ENCODE results near the gene KRT31. TPM values are rescaled to one million over a fixed set of nuclear protein-coding genes. Genes with fewer than 3 reads are reported as not detected.

The KRT31 gene
- total RNA-seq (2022) (not detected in 2 replicates), Bru-seq, nascent RNA (not detected), BruChase-seq, experiment 1, labeled RNA remaining after a 6-hour chase (not detected), BruChase-seq, experiment 2, labeled RNA remaining after a 2-hour chase (not detected)
- long read RNA-seq: 0 reads

GRCh38 chr17:41396996-41397660 is at the start of gene KRT31:
Gene KRT31 (minus strand): TSS chr17:41397608. CDS start chr17:41397539, 69 bp downstream.
- intact Hi-C loops (cut with micrococcal nuclease): no loop called here
- no TSS peak for BruUV-seq (replicated peaks)
- Mint-ChIP-seq H3K4me3 (ENCODE audit: unreplicated experiment) (no peak within 1 kb of the TSS), H3K4me1 (ENCODE audit: insufficient read depth, unreplicated experiment) (no peaks in the 10 kb centered on the region), H3K36me3 (ENCODE audit: insufficient read depth, unreplicated experiment) (peaks cover 5% of the 10 kb centered on the region), H3K9me3 (ENCODE audit: unreplicated experiment) (no peaks in the 10 kb centered on the region), H3K27ac (ENCODE audit: low read depth, unreplicated experiment) (no peak within 1 kb of the TSS), H3K27me3 (ENCODE audit: insufficient read depth, unreplicated experiment) (peaks cover 34% of the 10 kb centered on the region)
- ChIA-PET POLR2A (no interaction called here), CTCF (no interaction called here)
- TF ChIP-seq, protein P1, sequence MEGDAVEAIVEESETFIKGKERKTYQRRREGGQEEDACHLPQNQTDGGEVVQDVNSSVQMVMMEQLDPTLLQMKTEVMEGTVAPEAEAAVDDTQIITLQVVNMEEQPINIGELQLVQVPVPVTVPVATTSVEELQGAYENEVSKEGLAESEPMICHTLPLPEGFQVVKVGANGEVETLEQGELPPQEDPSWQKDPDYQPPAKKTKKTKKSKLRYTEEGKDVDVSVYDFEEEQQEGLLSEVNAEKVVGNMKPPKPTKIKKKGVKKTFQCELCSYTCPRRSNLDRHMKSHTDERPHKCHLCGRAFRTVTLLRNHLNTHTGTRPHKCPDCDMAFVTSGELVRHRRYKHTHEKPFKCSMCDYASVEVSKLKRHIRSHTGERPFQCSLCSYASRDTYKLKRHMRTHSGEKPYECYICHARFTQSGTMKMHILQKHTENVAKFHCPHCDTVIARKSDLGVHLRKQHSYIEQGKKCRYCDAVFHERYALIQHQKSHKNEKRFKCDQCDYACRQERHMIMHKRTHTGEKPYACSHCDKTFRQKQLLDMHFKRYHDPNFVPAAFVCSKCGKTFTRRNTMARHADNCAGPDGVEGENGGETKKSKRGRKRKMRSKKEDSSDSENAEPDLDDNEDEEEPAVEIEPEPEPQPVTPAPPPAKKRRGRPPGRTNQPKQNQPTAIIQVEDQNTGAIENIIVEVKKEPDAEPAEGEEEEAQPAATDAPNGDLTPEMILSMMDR (IDR thresholded peaks at IDR 0.05; ENCODE audit: unreplicated experiment): no peak
- DNase-seq (ENCODE audit: unreplicated experiment): no peak

- DNase-seq (ENCODE audit: unreplicated experiment): no peak
- H3K27ac Mint-ChIP-seq (ENCODE audit: low read depth, unreplicated experiment): no peak overlapping the region
These were observed 49.4 kb upstream of the KRT31 start for GRCh38 chr17:41446806-41447205.

DNA sequence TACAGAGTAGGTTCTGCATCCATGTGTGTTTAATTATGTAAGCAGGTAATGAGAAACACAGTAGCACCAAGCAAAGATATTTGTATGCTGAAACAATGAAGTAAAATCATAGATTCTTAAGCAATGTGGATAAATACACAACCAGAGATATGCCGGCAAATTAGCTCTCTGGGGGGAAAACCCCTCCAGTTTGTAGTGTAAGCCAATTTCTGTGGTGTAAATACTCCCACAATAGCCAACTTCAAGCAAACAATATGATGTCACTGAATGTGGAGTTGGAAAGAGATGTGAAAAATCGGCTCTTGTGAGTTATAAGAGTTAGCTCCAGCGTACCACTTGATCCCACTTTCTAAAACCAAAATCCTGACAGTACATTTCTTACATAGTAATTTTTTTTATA is 47.2 kb upstream of the KRT31 start:
- Mint-ChIP-seq H3K4me1 (ENCODE audit: insufficient read depth, unreplicated experiment) (peaks cover 5% of the 10 kb centered on the region), H3K27ac (ENCODE audit: low read depth, unreplicated experiment) (no peak overlapping the region), H3K9me3 (ENCODE audit: unreplicated experiment) (no peaks in the 10 kb centered on the region), H3K27me3 (ENCODE audit: insufficient read depth, unreplicated experiment) (peaks cover 48% of the 10 kb centered on the region), H3K4me3 (ENCODE audit: unreplicated experiment) (no peak overlapping the region), H3K36me3 (ENCODE audit: insufficient read depth, unreplicated experiment) (no peaks in the 10 kb centered on the region)
- intact Hi-C loops (cut with micrococcal nuclease): no loop called here
- no peak for DNase-seq (ENCODE audit: unreplicated experiment)
- POLR2A ChIA-PET: interaction anchor here (0.6 kb wide), 1 partner anchor 13 kb away, joined by 3 read pairs; no protein-coding TSS in a partner anchor
- TF ChIP-seq, protein P1 (IDR thresholded peaks at IDR 0.05; ENCODE audit: unreplicated experiment): no peak
- CTCF ChIA-PET: interaction anchor here (1.1 kb wide), 1 partner anchor 104 kb away, joined by 4 read pairs; no protein-coding TSS in a partner anchor
- no TSS peak for BruUV-seq (replicated peaks)

More at GRCh38 chr17:41446806-41447205, 49.4 kb upstream of the KRT31 start:
- POLR2A ChIA-PET: interaction anchor here (0.8 to 1.0 kb wide), 2 partner anchors 18 to 54 kb away, joined by 3 read pairs; no protein-coding TSS in a partner anchor
- TF ChIP-seq, protein P1 (IDR thresholded peaks at IDR 0.05; ENCODE audit: unreplicated experiment): no peak
- CTCF ChIA-PET: interaction anchor here (0.6 to 0.7 kb wide), 2 partner anchors 222 to 473 kb away, joined by 3 read pairs; no protein-coding TSS in a partner anchor
- H3K4me3 Mint-ChIP-seq (ENCODE audit: unreplicated experiment): no peak overlapping the region
- no TSS peak for BruUV-seq (replicated peaks)
- H3K27me3 Mint-ChIP-seq (ENCODE audit: insufficient read depth, unreplicated experiment): peaks cover 28% of the 10 kb centered on the region
- no peaks in the 10 kb centered on the region for H3K36me3 Mint-ChIP-seq (ENCODE audit: insufficient read depth, unreplicated experiment)
- H3K9me3 Mint-ChIP-seq (ENCODE audit: unreplicated experiment): no peaks in the 10 kb centered on the region
- H3K4me1 Mint-ChIP-seq (ENCODE audit: insufficient read depth, unreplicated experiment): peaks cover 5% of the 10 kb centered on the region
- intact Hi-C loops (cut with micrococcal nuclease): no loop called here

GRCh38 chr17:41444186-41444585 is 46.8 kb upstream of the KRT31 start:
- BruUV-seq (replicated peaks): no TSS peak
- intact Hi-C loops (cut with micrococcal nuclease): no loop called here
- H3K4me3 Mint-ChIP-seq (ENCODE audit: unreplicated experiment): no peak overlapping the region
- peaks cover 53% of the 10 kb centered on the region for H3K27me3 Mint-ChIP-seq (ENCODE audit: insufficient read depth, unreplicated experiment)
- no peak overlapping the region for H3K27ac Mint-ChIP-seq (ENCODE audit: low read depth, unreplicated experiment)
- no peak for DNase-seq (ENCODE audit: unreplicated experiment)
- POLR2A ChIA-PET: interaction anchor here (0.6 kb wide), 1 partner anchor 244 kb away, joined by 3 read pairs; no protein-coding TSS in a partner anchor
- no peaks in the 10 kb centered on the region for H3K36me3 Mint-ChIP-seq (ENCODE audit: insufficient read depth, unreplicated experiment)
- TF ChIP-seq, protein P1 (IDR thresholded peaks at IDR 0.05; ENCODE audit: unreplicated experiment): no peak
- peaks cover 9% of the 10 kb centered on the region for H3K4me1 Mint-ChIP-seq (ENCODE audit: insufficient read depth, unreplicated experiment)
- H3K9me3 Mint-ChIP-seq (ENCODE audit: unreplicated experiment): no peaks in the 10 kb centered on the region
- CTCF ChIA-PET: interaction anchor here (1.1 kb wide), 1 partner anchor 104 kb away, joined by 4 read pairs; no protein-coding TSS in a partner anchor

All from MCF 10A (cell line).